Astrocyte of the spinal cord (primary cell): ENCODE measurements around the gene CATSPER4.

Source experiments
- DNase-seq: peaks from one replicate; pipeline ENCODE4 v3.0.0; 2011; ENCODE audit warnings: low read depth, low spot score
- H3K4me3 ChIP-seq: 2 replicates; pipeline ENCODE4 v1.5.1; 2011; ENCODE audit warnings: low read depth, mild to moderate bottlenecking, low read length, moderate library complexity
- CTCF ChIP-seq: IDR thresholded peaks from 2 replicates; pipeline ENCODE4 v1.5.1; 2012; ENCODE audit warnings: low read depth, mild to moderate bottlenecking, low read length, inconsistent platforms
- in situ Hi-C: cut with HindIII; loops from 2 replicates; pipeline ENCODE4 v1.10.0; 2017; ENCODE audit warnings: low sequenced_read_pairs

The CATSPER4 gene

GRCh38 chr1:26190373-26190987 is at the start of gene CATSPER4:
TSS of gene CATSPER4 (plus strand) at chr1:26190602. CDS start at chr1:26190628, 26 bp downstream.
- in situ Hi-C loops = no loop called here
- no peak within 1 kb of the TSS for H3K4me3 ChIP-seq
- peak; percentile 26 for TF ChIP-seq CTCF
- DNase-seq = no peak

GRCh38 chr1:26142159-26142558 is 48.2 kb upstream of the CATSPER4 start:
- no peak for DNase-seq
- H3K4me3 ChIP-seq = no peak overlapping the region
- in situ Hi-C loops = no loop called here
- TF ChIP-seq CTCF = peak; percentile 5

- peak; percentile 77 for DNase-seq
- in situ Hi-C loops = no loop called here
- peak; percentile 70 for TF ChIP-seq CTCF
- H3K4me3 ChIP-seq = no peak overlapping the region
These were observed 45.1 kb upstream of the CATSPER4 start for GRCh38 chr1:26145041-26145959.

GRCh38 chr1:26145960-26146294 is 44.5 kb upstream of the CATSPER4 start:
- no peak for TF ChIP-seq CTCF
- DNase-seq = no peak
- in situ Hi-C loops = no loop called here
- no peak overlapping the region for H3K4me3 ChIP-seq

GRCh38 chr1:26148887-26149286 is 41.5 kb upstream of the CATSPER4 start:
- no peak for TF ChIP-seq CTCF
- H3K4me3 ChIP-seq = no peak overlapping the region
- in situ Hi-C loops = no loop called here
- no peak for DNase-seq

GRCh38 chr1:26153966-26154532 is 36.4 kb upstream of the CATSPER4 start:
- in situ Hi-C loops = no loop called here
- TF ChIP-seq CTCF = no peak
- H3K4me3 ChIP-seq = no peak overlapping the region
- no peak for DNase-seq
